HepG2 (cell line): ENCODE measurements around the gene GCN1. TPM values are rescaled to one million over a fixed set of nuclear protein-coding genes. Genes with fewer than 3 reads are reported as not detected.
A peak's percentile ranks its signal among the peaks of the same experiment; 100 is the strongest.

Source experiments
- FOXC1 ChIP-seq: sonication (generic); formaldehyde crosslinking; IDR thresholded peaks from 2 replicates; pipeline ENCODE4 v1.8.0; 2022; ENCODE audit warnings: mild to moderate bottlenecking, missing genetic modification reagents, borderline replicate concordance
- HNF4A ChIP-seq: sonication (generic); formaldehyde crosslinking; IDR thresholded peaks from 2 replicates; pipeline ENCODE4 v1.4.0; 2020; ENCODE audit warnings: missing genetic modification reagents
- RBAK ChIP-seq: sonication (generic); formaldehyde crosslinking; IDR thresholded peaks from 2 replicates; pipeline ENCODE4 v1.5.1; 2020; ENCODE audit warnings: mild to moderate bottlenecking, missing genetic modification reagents
- REXO4 ChIP-seq: sonication (generic); formaldehyde crosslinking; IDR thresholded peaks from 2 replicates; pipeline ENCODE4 v1.8.0; 2022; ENCODE audit warnings: missing genetic modification reagents, mild to moderate bottlenecking, borderline replicate concordance
- TBL1XR1 ChIP-seq: fragments of 150-350 bp; IDR thresholded peaks from 2 replicates; pipeline ENCODE4 v1.6.1; 2014; ENCODE audit warnings: borderline replicate concordance, low read length; ENCODE audit not compliant: partially characterized antibody
- ZNF143 ChIP-seq: sonication (generic); formaldehyde crosslinking; IDR thresholded peaks from 2 replicates; pipeline ENCODE4 v1.4.0; 2020; ENCODE audit warnings: missing genetic modification reagents
- ZNF329 ChIP-seq: sonication (generic); formaldehyde crosslinking; IDR thresholded peaks from 2 replicates; pipeline ENCODE4 v1.9.0; 2021; ENCODE audit warnings: low read depth, mild to moderate bottlenecking, missing genetic modification reagents
- ZNF382 ChIP-seq: sonication (generic); formaldehyde crosslinking; IDR thresholded peaks from 2 replicates; pipeline ENCODE4 v1.5.0; 2020; ENCODE audit warnings: missing genetic modification reagents, mild to moderate bottlenecking, borderline replicate concordance
- ZSCAN29 ChIP-seq: sonication (generic); formaldehyde crosslinking; conservative IDR thresholded peaks from 2 replicates; pipeline ENCODE4 v1.4.0; 2020; ENCODE audit warnings: mild to moderate bottlenecking, missing genetic modification reagents
- polyA plus RNA-seq, 8 experiments: library from polyadenylated mRNA; depleted of rRNA in 3 of 8; stranded (reverse) in 7 of 8; unstranded in 1 of 8; fragments of >200 nt; fragmentation: Illumina TruSeq in 4 of 8; extraction: Trizol in 4 of 8; gene quantifications; 2 replicates each; pipeline versions ENCODE4 v1.2.1 to v1.2.3, GENCODE V29; 2011 to 2016; ENCODE audit warnings: low read depth in 4 of 8, missing spikeins in 1 of 8, mixed read lengths in 1 of 8; ENCODE audit not compliant: insufficient read depth in 1 of 8
- total RNA-seq, 5 experiments: library from RNA; depleted of rRNA; stranded (reverse); fragments of >200 nt; fragmentation: Illumina TruSeq; extraction: Trizol; gene quantifications; 2 replicates each; pipeline ENCODE4 v1.2.3, GENCODE V29; 2016; ENCODE audit warnings: low read depth in 1 of 5
- TF ChIP-seq, protein P1 (sequence below): sonication (generic); formaldehyde crosslinking; IDR thresholded peaks from 2 replicates; pipeline ENCODE4 v1.4.0; 2020; ENCODE audit warnings: mild to moderate bottlenecking, missing genetic modification reagents
- TF ChIP-seq, protein P2 (sequence below): IDR thresholded peaks from 2 replicates; pipeline ENCODE4 v1.6.1; 2016; ENCODE audit warnings: mild to moderate bottlenecking, missing biosample characterization, missing genetic modification reagents
- TF ChIP-seq, protein P3 (sequence below): sonication (generic); formaldehyde crosslinking; IDR thresholded peaks from 2 replicates; pipeline ENCODE4 v1.5.0; 2020; ENCODE audit warnings: missing genetic modification reagents, mild to moderate bottlenecking, borderline replicate concordance
- TF ChIP-seq, protein P4 (sequence below): sonication (generic); formaldehyde crosslinking; IDR thresholded peaks from 2 replicates; pipeline ENCODE4 v1.5.0; 2020; ENCODE audit warnings: mild to moderate bottlenecking, missing genetic modification reagents
- TF ChIP-seq, protein P5 (sequence below): sonication (generic); formaldehyde crosslinking; IDR thresholded peaks from 2 replicates; pipeline ENCODE4 v1.5.0; 2020; ENCODE audit warnings: mild to moderate bottlenecking, missing genetic modification reagents, moderate library complexity
- TF ChIP-seq, protein P6 (sequence below): sonication (generic); formaldehyde crosslinking; conservative IDR thresholded peaks from 2 replicates; pipeline ENCODE4 v1.4.0; 2020; ENCODE audit warnings: mild to moderate bottlenecking, missing genetic modification reagents, moderate library complexity
- TF ChIP-seq, protein P7 (sequence below): IDR thresholded peaks from 2 replicates; pipeline ENCODE4 v1.6.1; 2012; ENCODE audit warnings: inconsistent platforms

GCN1 gene
- total and polyA plus RNA-seq, 2 of the 13 experiments (the other 11 are each of a cell fraction or from before 2014, with no cell fraction given): 58.2 to 83.0 TPM

DNA sequence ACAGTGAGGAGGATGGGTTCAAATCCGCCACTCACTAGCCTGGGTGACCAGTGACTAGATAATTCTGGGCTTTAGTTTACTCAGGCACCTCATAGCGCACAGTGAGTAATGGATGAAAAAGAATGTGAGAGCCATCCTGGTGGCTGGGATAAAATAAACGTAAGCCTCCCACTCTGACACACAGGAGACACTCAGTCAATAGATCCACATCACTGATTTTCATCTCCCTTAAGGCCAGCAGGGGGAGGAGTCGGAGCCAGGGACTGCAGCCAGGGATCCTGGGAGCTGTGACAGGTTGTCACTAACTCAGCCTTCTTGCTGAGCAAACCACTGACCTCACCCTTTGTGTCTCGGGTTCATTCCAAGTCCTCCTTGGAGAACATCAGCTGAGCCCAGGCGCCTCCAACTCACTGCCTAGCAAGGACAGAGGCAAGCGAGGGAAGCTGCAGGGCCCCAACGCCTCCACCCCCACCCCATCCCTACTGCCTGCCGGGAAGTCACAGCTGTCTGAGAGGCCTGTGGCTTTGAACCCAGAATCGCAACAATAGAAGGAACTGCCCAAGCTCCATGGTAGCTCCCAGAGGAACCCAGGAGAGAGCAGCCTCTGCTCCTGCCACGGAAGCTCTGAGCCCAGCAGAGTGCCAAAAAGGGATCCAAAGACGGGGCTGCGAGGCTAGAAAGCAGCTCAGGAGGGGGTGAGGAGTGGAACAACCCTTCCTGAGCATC is 40.3 kb upstream of the GCN1 start (continued):
- TF ChIP-seq, protein P1, sequence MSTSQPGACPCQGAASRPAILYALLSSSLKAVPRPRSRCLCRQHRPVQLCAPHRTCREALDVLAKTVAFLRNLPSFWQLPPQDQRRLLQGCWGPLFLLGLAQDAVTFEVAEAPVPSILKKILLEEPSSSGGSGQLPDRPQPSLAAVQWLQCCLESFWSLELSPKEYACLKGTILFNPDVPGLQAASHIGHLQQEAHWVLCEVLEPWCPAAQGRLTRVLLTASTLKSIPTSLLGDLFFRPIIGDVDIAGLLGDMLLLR: no peak
- TF ChIP-seq, protein P2, sequence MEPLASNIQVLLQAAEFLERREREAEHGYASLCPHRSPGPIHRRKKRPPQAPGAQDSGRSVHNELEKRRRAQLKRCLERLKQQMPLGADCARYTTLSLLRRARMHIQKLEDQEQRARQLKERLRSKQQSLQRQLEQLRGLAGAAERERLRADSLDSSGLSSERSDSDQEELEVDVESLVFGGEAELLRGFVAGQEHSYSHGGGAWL (CRISPR knock-in tag): no peak
- TF ChIP-seq ZNF329: no peak
- no peak for TF ChIP-seq REXO4 (CRISPR knock-in tag)
- TF ChIP-seq FOXC1 (CRISPR knock-in tag): no peak
- TF ChIP-seq, protein P3, sequence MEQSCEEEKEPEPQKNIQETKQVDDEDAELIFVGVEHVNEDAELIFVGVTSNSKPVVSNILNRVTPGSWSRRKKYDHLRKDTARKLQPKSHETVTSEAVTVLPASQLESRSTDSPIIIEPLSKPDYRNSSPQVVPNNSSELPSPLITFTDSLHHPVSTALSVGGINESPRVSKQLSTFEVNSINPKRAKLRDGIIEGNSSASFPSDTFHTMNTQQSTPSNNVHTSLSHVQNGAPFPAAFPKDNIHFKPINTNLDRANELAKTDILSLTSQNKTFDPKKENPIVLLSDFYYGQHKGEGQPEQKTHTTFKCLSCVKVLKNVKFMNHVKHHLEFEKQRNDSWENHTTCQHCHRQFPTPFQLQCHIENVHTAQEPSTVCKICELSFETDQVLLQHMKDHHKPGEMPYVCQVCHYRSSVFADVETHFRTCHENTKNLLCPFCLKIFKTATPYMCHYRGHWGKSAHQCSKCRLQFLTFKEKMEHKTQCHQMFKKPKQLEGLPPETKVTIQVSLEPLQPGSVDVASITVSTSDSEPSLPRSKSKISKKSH (CRISPR knock-in tag): no peak
- TF ChIP-seq ZSCAN29 (CRISPR knock-in tag): no peak
- TF ChIP-seq, protein P4, sequence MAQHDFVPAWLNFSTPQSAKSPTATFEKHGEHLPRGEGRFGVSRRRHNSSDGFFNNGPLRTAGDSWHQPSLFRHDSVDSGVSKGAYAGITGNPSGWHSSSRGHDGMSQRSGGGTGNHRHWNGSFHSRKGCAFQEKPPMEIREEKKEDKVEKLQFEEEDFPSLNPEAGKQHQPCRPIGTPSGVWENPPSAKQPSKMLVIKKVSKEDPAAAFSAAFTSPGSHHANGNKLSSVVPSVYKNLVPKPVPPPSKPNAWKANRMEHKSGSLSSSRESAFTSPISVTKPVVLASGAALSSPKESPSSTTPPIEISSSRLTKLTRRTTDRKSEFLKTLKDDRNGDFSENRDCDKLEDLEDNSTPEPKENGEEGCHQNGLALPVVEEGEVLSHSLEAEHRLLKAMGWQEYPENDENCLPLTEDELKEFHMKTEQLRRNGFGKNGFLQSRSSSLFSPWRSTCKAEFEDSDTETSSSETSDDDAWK (CRISPR knock-in tag): no peak
- TF ChIP-seq, protein P5, sequence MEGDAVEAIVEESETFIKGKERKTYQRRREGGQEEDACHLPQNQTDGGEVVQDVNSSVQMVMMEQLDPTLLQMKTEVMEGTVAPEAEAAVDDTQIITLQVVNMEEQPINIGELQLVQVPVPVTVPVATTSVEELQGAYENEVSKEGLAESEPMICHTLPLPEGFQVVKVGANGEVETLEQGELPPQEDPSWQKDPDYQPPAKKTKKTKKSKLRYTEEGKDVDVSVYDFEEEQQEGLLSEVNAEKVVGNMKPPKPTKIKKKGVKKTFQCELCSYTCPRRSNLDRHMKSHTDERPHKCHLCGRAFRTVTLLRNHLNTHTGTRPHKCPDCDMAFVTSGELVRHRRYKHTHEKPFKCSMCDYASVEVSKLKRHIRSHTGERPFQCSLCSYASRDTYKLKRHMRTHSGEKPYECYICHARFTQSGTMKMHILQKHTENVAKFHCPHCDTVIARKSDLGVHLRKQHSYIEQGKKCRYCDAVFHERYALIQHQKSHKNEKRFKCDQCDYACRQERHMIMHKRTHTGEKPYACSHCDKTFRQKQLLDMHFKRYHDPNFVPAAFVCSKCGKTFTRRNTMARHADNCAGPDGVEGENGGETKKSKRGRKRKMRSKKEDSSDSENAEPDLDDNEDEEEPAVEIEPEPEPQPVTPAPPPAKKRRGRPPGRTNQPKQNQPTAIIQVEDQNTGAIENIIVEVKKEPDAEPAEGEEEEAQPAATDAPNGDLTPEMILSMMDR (CRISPR knock-in tag): peak; percentile 78
- peak; percentile 73 for TF ChIP-seq ZNF143 (CRISPR knock-in tag)
- no peak for TF ChIP-seq TBL1XR1
- TF ChIP-seq, protein P6, sequence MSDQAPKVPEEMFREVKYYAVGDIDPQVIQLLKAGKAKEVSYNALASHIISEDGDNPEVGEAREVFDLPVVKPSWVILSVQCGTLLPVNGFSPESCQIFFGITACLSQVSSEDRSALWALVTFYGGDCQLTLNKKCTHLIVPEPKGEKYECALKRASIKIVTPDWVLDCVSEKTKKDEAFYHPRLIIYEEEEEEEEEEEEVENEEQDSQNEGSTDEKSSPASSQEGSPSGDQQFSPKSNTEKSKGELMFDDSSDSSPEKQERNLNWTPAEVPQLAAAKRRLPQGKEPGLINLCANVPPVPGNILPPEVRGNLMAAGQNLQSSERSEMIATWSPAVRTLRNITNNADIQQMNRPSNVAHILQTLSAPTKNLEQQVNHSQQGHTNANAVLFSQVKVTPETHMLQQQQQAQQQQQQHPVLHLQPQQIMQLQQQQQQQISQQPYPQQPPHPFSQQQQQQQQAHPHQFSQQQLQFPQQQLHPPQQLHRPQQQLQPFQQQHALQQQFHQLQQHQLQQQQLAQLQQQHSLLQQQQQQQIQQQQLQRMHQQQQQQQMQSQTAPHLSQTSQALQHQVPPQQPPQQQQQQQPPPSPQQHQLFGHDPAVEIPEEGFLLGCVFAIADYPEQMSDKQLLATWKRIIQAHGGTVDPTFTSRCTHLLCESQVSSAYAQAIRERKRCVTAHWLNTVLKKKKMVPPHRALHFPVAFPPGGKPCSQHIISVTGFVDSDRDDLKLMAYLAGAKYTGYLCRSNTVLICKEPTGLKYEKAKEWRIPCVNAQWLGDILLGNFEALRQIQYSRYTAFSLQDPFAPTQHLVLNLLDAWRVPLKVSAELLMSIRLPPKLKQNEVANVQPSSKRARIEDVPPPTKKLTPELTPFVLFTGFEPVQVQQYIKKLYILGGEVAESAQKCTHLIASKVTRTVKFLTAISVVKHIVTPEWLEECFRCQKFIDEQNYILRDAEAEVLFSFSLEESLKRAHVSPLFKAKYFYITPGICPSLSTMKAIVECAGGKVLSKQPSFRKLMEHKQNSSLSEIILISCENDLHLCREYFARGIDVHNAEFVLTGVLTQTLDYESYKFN: no peak
- no peak for TF ChIP-seq RBAK
- no peak for TF ChIP-seq ZNF382 (CRISPR knock-in tag)
- TF ChIP-seq, protein P7, sequence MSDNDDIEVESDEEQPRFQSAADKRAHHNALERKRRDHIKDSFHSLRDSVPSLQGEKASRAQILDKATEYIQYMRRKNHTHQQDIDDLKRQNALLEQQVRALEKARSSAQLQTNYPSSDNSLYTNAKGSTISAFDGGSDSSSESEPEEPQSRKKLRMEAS: no peak
- TF ChIP-seq HNF4A (CRISPR knock-in tag): peak; percentile 9; the same call in 1 of the 2 replicates
